BLaER1 treated with 17β-estradiol and CSF1 and Interleukin-3, amounts not matched to agents 10 nM and 100 nM (cell line): ENCODE results near the gene SCRG1.

Experiments
- H3K27ac ChIP-seq, 11 experiments: shearing (Covaris generic); formaldehyde crosslinking; 2 replicates each; pipeline ENCODE4 v1.8.1; 2022
- H3K27me3 ChIP-seq, 11 experiments: shearing (Covaris generic); formaldehyde crosslinking; 2 replicates each; pipeline ENCODE4 v1.8.1; 2022
- H3K36me3 ChIP-seq, 11 experiments: shearing (Covaris generic); formaldehyde crosslinking; 2 replicates each; pipeline ENCODE4 v1.8.1; 2022
- H3K4me1 ChIP-seq, 10 experiments: shearing (Covaris generic); formaldehyde crosslinking; 2 replicates each; pipeline ENCODE4 v1.8.1; 2022
- H3K4me2 ChIP-seq, 11 experiments: shearing (Covaris generic); formaldehyde crosslinking; 2 replicates each; pipeline ENCODE4 v1.8.1; 2022
- H3K4me3 ChIP-seq, 10 experiments: shearing (Covaris generic); formaldehyde crosslinking; 2 replicates each; pipeline ENCODE4 v1.8.1; 2022
- H3K9ac ChIP-seq, 11 experiments: shearing (Covaris generic); formaldehyde crosslinking; 2 replicates each; pipeline ENCODE4 v1.8.1; 2022
- H3K9me3 ChIP-seq, 11 experiments: shearing (Covaris generic); formaldehyde crosslinking; replicated peaks in 1 of 11; 2 replicates each; pipeline ENCODE4 v1.8.1; 2022
- H4K20me1 ChIP-seq, 11 experiments: shearing (Covaris generic); formaldehyde crosslinking; 2 replicates each; pipeline ENCODE4 v1.8.1; 2022
- Cebpa-rat ChIP-seq, 11 experiments: shearing (Covaris generic); IDR thresholded peaks; 2 replicates each; pipeline ENCODE4 v1.8.1; 2022

Gene SCRG1

GRCh38 chr4:173334891-173335752 is 63.8 kb downstream of the SCRG1 start:
- peaks cover 0 to 37% (median 21%) of the 10 kb centered on the region in 11 experiments; a peak in 16 of 22 replicates for H4K20me1 ChIP-seq
- H3K36me3 ChIP-seq, result peaks cover 13 to 34% (median 32%) of the 10 kb centered on the region in 11 experiments; a peak in 19 of 22 replicates
- no peaks in the 10 kb centered on the region for H3K27me3 ChIP-seq
- H3K4me1 ChIP-seq, result peaks cover 22 to 46% (median 38%) of the 10 kb centered on the region in 10 experiments
- TF ChIP-seq Cebpa-rat (IDR thresholded peaks at IDR 0.05), result no peak
- H3K9me3 ChIP-seq, result no peaks in the 10 kb centered on the region
- H3K4me3 ChIP-seq, result peak overlapping the region; percentile 72 to 99 (median 92)
- H3K27ac ChIP-seq, result peak overlapping the region; percentile 7 to 100 (median 98); a peak in 21 of 22 replicates
- peak overlapping the region; percentile 76 to 100 (median 98) for H3K9ac ChIP-seq
- peak overlapping the region; percentile 79 to 92 (median 86) for H3K4me2 ChIP-seq
